HepG2 (cell line): Measurements from ENCODE around the gene DGAT2L6. TPM values are rescaled to one million over a fixed set of nuclear protein-coding genes. Genes with fewer than 3 reads are reported as not detected.

ENCODE experiments used
- ATAC-seq: fragments of 200-7000 bp; cut with Tn5 transposase; 3 replicates; pipeline ENCODE4 v1.9.1; 2020; ENCODE audit warnings: mild to moderate bottlenecking, moderate library complexity
- BruUV-seq: library from RNA; stranded (reverse); fragments of 400-500 nt; replicated peaks from 2 replicates; lab custom pipeline; 2021; lab: Mats Ljungman, UMichigan
- CTCF ChIA-PET: fragments of 300-600 bp; formaldehyde crosslinking; extraction: SDS; loops from one replicate; lab custom pipeline; 2021; ENCODE audit warnings: low total read pairs, inconsistent platforms, low intra/inter-chr PET ratio; lab: Yijun Ruan, JAX
- POLR2A ChIA-PET: fragments of 350-600 bp; sonication (Branson Sonifier 250); formaldehyde crosslinking; loops from one replicate; lab custom pipeline; 2020; ENCODE audit warnings: antibody characterized with exemption, inconsistent platforms; lab: Yijun Ruan, JAX
- DNase-seq: peaks from one replicate; pipeline ENCODE4 v3.0.0-alpha.2; 2015; ENCODE audit warnings: low spot score
- FAIRE-seq: peaks from 3 replicates; lab custom pipeline; 2011; peaks lifted over from hg19 to GRCh38; lab: Jason Lieb, UNC
- H2AFZ ChIP-seq: one replicate; pipeline ENCODE4 v1.6.1; 2011; ENCODE audit warnings: low read length, inconsistent platforms
- H3K27ac ChIP-seq: fragments of 300-600 bp; 3 replicates; pipeline ENCODE4 v1.8.0; 2011; ENCODE audit warnings: mixed run types, mild to moderate bottlenecking, mixed read lengths, low read length, inconsistent platforms; ENCODE audit not compliant: insufficient read depth; ENCODE audit errors: extremely low read length
- H3K27me3 ChIP-seq, 2 experiments: fragments of 200-600 bp in 1 of 2; 2 replicates in 1 of 2; 3 replicates in 1 of 2; pipeline versions ENCODE4 v1.6.0 to v1.8.0; 2011; ENCODE audit warnings: low read length in 2 of 2, mild to moderate bottlenecking in 2 of 2, moderate library complexity in 2 of 2, inconsistent platforms in 1 of 2; ENCODE audit not compliant: insufficient read depth in 2 of 2, control insufficient read depth in 1 of 2
- H3K36me3 ChIP-seq, 2 experiments: fragments of 200-600 bp in 1 of 2; replicated peaks in 1 of 2; 2 replicates in 1 of 2; 3 replicates in 1 of 2; pipeline versions ENCODE4 v1.5.1 to v1.8.0; 2011; ENCODE audit warnings: low read length in 2 of 2, inconsistent platforms in 1 of 2; ENCODE audit not compliant: insufficient read depth in 2 of 2, control insufficient read depth in 1 of 2
- H3K4me1 ChIP-seq: 2 replicates; pipeline ENCODE4 v1.5.1; 2012; ENCODE audit warnings: low read length, inconsistent platforms; ENCODE audit not compliant: insufficient read depth
- H3K4me2 ChIP-seq: 2 replicates; pipeline ENCODE4 v1.6.0; 2011; ENCODE audit warnings: low read depth, low read length, inconsistent platforms
- H3K4me3 ChIP-seq, 3 experiments: fragments of 200-600 bp in 1 of 3; sonication (generic), shearing (Covaris generic) in 1 of 3; replicated peaks in 1 of 3; 2 replicates each; pipeline ENCODE4 v1.5.1; 2011 to 2016; ENCODE audit warnings: low read length in 3 of 3, inconsistent platforms in 2 of 3, low read depth in 2 of 3, mild to moderate bottlenecking in 2 of 3, control low read depth in 1 of 3, mixed read lengths in 1 of 3; ENCODE audit not compliant: insufficient read depth in 1 of 3
- H3K79me2 ChIP-seq: one replicate; pipeline ENCODE4 v1.6.1; 2011; ENCODE audit warnings: low read length, inconsistent platforms; ENCODE audit not compliant: insufficient read depth
- H3K9ac ChIP-seq: 2 replicates; pipeline ENCODE4 v1.6.0; 2011; ENCODE audit warnings: mild to moderate bottlenecking, low read depth, low read length, inconsistent platforms; ENCODE audit not compliant: insufficient read depth
- H3K9me3 ChIP-seq: 2 replicates; pipeline ENCODE4 v1.5.1; 2012; ENCODE audit warnings: mild to moderate bottlenecking, low read length
- H4K20me1 ChIP-seq: 2 replicates; pipeline ENCODE4 v1.6.0; 2011; ENCODE audit warnings: inconsistent platforms, mild to moderate bottlenecking, low read length, moderate library complexity; ENCODE audit not compliant: insufficient read depth
- ATM ChIP-seq: fragments of 450-650 bp; IDR thresholded peaks from 2 replicates; pipeline ENCODE4 v1.7.1; 2017; ENCODE audit warnings: mild to moderate bottlenecking, borderline replicate concordance
- HNRNPUL1 ChIP-seq: fragments of 200-400 bp; formaldehyde crosslinking; IDR thresholded peaks from 2 replicates; pipeline ENCODE4 v1.6.1; 2017; ENCODE audit warnings: low read depth, mild to moderate bottlenecking, low read length, moderate library complexity
- KAT7 ChIP-seq: IDR thresholded peaks from 2 replicates; pipeline ENCODE4 v1.6.1; 2018; ENCODE audit warnings: borderline replicate concordance, missing compliant biosample characterization
- KLF16 ChIP-seq, 2 experiments: sonication (generic) in 1 of 2; formaldehyde crosslinking in 1 of 2; IDR thresholded peaks; 2 replicates each; pipeline versions ENCODE4 v1.6.1 to v1.8.0; 2016 to 2023; ENCODE audit warnings: missing genetic modification reagents in 2 of 2, missing compliant biosample characterization in 1 of 2
- NFATC3 ChIP-seq: sonication (generic); formaldehyde crosslinking; IDR thresholded peaks from 2 replicates; pipeline ENCODE4 v1.5.1; 2020; ENCODE audit warnings: mild to moderate bottlenecking, missing genetic modification reagents
- NR3C1 ChIP-seq: sonication (generic); formaldehyde crosslinking; IDR thresholded peaks from 2 replicates; pipeline ENCODE4 v1.4.0; 2020; ENCODE audit warnings: missing genetic modification reagents
- PRPF4 ChIP-seq: fragments of 200-400 bp; formaldehyde crosslinking; IDR thresholded peaks from 2 replicates; pipeline ENCODE4 v1.6.1; 2016; ENCODE audit warnings: low read length, low read depth; ENCODE audit not compliant: poor library complexity, severe bottlenecking
- RORA ChIP-seq: sonication (generic); formaldehyde crosslinking; IDR thresholded peaks from 2 replicates; pipeline ENCODE4 v1.5.0; 2020; ENCODE audit warnings: mild to moderate bottlenecking, missing genetic modification reagents, moderate library complexity
- ZNF235 ChIP-seq: sonication (generic); formaldehyde crosslinking; IDR thresholded peaks from 2 replicates; pipeline ENCODE4 v1.8.1; 2023; ENCODE audit warnings: mild to moderate bottlenecking, missing genetic modification reagents, borderline replicate concordance
- ZNF44 ChIP-seq: sonication (generic); formaldehyde crosslinking; IDR thresholded peaks from 2 replicates; pipeline ENCODE4 v1.5.1; 2020; ENCODE audit warnings: mild to moderate bottlenecking, missing genetic modification reagents
- ZNF7 ChIP-seq: IDR thresholded peaks from 2 replicates; pipeline ENCODE4 v1.6.1; 2016; ENCODE audit warnings: missing biosample characterization, missing genetic modification reagents
- ZNF878 ChIP-seq: sonication (generic); formaldehyde crosslinking; IDR thresholded peaks from 2 replicates; pipeline ENCODE4 v1.8.1; 2023; ENCODE audit warnings: mild to moderate bottlenecking, missing genetic modification reagents, moderate library complexity
- WGBS: methylation state at CpG from one replicate; pipeline ENCODE4 v1.1.6; 2017; ENCODE audit warnings: low lambda C conversion rate; 5-methylcytosine and 5-hydroxymethylcytosine counted together
- in situ Hi-C: cut with HindIII; loops from 2 replicates; pipeline ENCODE4 v1.10.0; 2017; ENCODE audit warnings: low pct_unique_long_range_greater_than_20kb; ENCODE audit not compliant: extremely low pct_ligation_motif_present
- intact Hi-C: fragments of 100-400 bp; cut with micrococcal nuclease; formaldehyde crosslinking; loops from one replicate; pipeline ENCODE4 v1.10.0; 2022; ENCODE audit not compliant: unreplicated experiment
- polyA plus RNA-seq, 8 experiments: library from polyadenylated mRNA; depleted of rRNA in 3 of 8; stranded (reverse) in 7 of 8; unstranded in 1 of 8; fragments of >200 nt; fragmentation: Illumina TruSeq in 4 of 8; extraction: Trizol in 4 of 8; gene quantifications; 2 replicates each; pipeline versions ENCODE4 v1.2.1 to v1.2.3, GENCODE V29; 2011 to 2016; ENCODE audit warnings: low read depth in 4 of 8, missing spikeins in 1 of 8, mixed read lengths in 1 of 8; ENCODE audit not compliant: insufficient read depth in 1 of 8
- total RNA-seq, 5 experiments: library from RNA; depleted of rRNA; stranded (reverse); fragments of >200 nt; fragmentation: Illumina TruSeq; extraction: Trizol; gene quantifications; 2 replicates each; pipeline ENCODE4 v1.2.3, GENCODE V29; 2016; ENCODE audit warnings: low read depth in 1 of 5
- TF ChIP-seq, protein P1 (sequence below): sonication (generic); formaldehyde crosslinking; IDR thresholded peaks from 2 replicates; pipeline ENCODE4 v1.4.0; 2020; ENCODE audit warnings: missing genetic modification reagents
- TF ChIP-seq, protein P2 (sequence below): sonication (generic); formaldehyde crosslinking; IDR thresholded peaks from 2 replicates; pipeline ENCODE4 v1.4.0; 2020; ENCODE audit warnings: mild to moderate bottlenecking, missing genetic modification reagents
- TF ChIP-seq, protein P3 (sequence below): sonication (generic); formaldehyde crosslinking; conservative IDR thresholded peaks from 2 replicates; pipeline ENCODE4 v1.8.0; 2022; ENCODE audit warnings: mild to moderate bottlenecking, moderate library complexity, missing genetic modification reagents

The DGAT2L6 gene
- total and polyA plus RNA-seq, 2 of the 13 experiments (the other 11 are each of a cell fraction or from before 2014, with no cell fraction given): not detected

DNA sequence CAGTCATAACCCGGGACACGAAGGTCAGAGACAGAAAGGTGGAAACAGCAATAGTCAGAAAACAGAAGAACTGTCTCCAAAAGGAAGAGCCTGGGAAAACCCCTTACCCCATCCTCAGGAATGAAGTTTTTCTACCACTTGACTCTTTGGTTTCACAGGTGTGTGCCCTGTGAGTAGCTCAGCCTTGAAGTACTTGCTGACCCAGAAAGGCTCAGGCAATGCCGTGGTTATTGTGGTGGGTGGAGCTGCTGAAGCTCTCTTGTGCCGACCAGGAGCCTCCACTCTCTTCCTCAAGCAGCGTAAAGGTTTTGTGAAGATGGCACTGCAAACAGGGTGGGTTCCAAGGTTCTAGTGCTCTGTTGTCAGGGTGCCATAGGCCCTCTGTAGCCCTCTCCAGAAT, 24.4 kb downstream of the DGAT2L6 start:
- Histone ChIP-seq H3K4me3 (no peak overlapping the region), H3K27me3 (no peaks in the 10 kb centered on the region; a peak in 1 of 5 replicates), H4K20me1 (no peaks in the 10 kb centered on the region), H3K36me3 (no peaks in the 10 kb centered on the region), H3K4me1 (no peaks in the 10 kb centered on the region), H3K27ac (no peak overlapping the region)
- CTCF ChIA-PET: no interaction called here
- BruUV-seq: no TSS peak
- intact Hi-C loops (no loop called here), in situ Hi-C loops (loop anchor here (10.0 kb wide), 1 partner anchor 63 kb away; the partner anchor contains the start of genes ARR3 and P2RY4)
- DNase-seq: no peak
- TF ChIP-seq HNRNPUL1 (no peak), ZNF44 (no peak)
- TF ChIP-seq, all 625 proteins: peak for 0
- POLR2A ChIA-PET: no interaction called here
- H2AFZ ChIP-seq: no peak overlapping the region
- H3K79me2 ChIP-seq: no peaks in the 10 kb centered on the region
- H3K9ac ChIP-seq: no peak overlapping the region
- 0% methylated on average over 2 of the region's 5 CpGs for WGBS
- no peak for FAIRE-seq
- H3K9me3 ChIP-seq: no peaks in the 10 kb centered on the region
- no peak for ATAC-seq
- H3K4me2 ChIP-seq: no peak overlapping the region

DNA sequence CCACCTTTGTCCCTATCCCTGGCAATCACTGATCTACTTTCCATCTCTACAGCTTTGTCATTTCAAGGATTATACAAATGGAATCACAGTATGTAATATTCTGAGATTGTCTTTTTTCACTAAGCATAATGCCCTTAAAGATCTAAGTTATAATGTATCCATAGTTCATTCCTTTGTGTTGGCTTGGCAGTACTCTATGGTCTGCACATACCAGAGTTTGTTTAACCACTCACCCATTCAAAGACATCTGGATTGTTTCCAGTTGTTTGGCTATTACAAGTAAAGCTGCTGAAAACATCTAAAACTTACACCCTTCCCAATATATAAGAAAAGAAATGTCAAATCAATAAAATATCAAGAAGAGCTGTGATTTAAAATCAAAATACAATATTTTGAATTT, 31.2 kb downstream of the DGAT2L6 start:
- Histone ChIP-seq H3K27me3 (no peaks in the 10 kb centered on the region; a peak in 1 of 5 replicates), H2AFZ (no peak overlapping the region), H3K4me2 (no peak overlapping the region), H3K4me1 (no peaks in the 10 kb centered on the region), H3K4me3 (no peak overlapping the region), H3K9me3 (no peaks in the 10 kb centered on the region), H3K9ac (no peak overlapping the region), H4K20me1 (no peaks in the 10 kb centered on the region), H3K36me3 (no peaks in the 10 kb centered on the region), H3K27ac (no peak overlapping the region), H3K79me2 (no peaks in the 10 kb centered on the region)
- CTCF ChIA-PET: no interaction called here
- in situ Hi-C loops (loop anchor here (10.0 kb wide), 1 partner anchor 56 kb away; the partner anchor contains the start of genes ARR3 and P2RY4), intact Hi-C loops (no loop called here)
- ATAC-seq (no peak), FAIRE-seq (no peak), DNase-seq (no peak)
- POLR2A ChIA-PET: no interaction called here
- BruUV-seq: no TSS peak
- TF ChIP-seq ZNF878 (CRISPR knock-in tag): no peak
- TF ChIP-seq KLF16 (CRISPR knock-in tag; IDR thresholded peaks at IDR 0.05): no peak
- TF ChIP-seq NR3C1 (CRISPR knock-in tag): no peak
- no peak for TF ChIP-seq RORA (CRISPR knock-in tag)
- TF ChIP-seq ZNF7 (CRISPR knock-in tag): no peak
- no peak for TF ChIP-seq ZNF235
- TF ChIP-seq, protein P1, sequence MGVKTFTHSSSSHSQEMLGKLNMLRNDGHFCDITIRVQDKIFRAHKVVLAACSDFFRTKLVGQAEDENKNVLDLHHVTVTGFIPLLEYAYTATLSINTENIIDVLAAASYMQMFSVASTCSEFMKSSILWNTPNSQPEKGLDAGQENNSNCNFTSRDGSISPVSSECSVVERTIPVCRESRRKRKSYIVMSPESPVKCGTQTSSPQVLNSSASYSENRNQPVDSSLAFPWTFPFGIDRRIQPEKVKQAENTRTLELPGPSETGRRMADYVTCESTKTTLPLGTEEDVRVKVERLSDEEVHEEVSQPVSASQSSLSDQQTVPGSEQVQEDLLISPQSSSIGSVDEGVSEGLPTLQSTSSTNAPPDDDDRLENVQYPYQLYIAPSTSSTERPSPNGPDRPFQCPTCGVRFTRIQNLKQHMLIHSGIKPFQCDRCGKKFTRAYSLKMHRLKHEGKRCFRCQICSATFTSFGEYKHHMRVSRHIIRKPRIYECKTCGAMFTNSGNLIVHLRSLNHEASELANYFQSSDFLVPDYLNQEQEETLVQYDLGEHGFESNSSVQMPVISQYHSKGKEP (CRISPR knock-in tag): no peak
- TF ChIP-seq ATM: no peak
- TF ChIP-seq, protein P2, sequence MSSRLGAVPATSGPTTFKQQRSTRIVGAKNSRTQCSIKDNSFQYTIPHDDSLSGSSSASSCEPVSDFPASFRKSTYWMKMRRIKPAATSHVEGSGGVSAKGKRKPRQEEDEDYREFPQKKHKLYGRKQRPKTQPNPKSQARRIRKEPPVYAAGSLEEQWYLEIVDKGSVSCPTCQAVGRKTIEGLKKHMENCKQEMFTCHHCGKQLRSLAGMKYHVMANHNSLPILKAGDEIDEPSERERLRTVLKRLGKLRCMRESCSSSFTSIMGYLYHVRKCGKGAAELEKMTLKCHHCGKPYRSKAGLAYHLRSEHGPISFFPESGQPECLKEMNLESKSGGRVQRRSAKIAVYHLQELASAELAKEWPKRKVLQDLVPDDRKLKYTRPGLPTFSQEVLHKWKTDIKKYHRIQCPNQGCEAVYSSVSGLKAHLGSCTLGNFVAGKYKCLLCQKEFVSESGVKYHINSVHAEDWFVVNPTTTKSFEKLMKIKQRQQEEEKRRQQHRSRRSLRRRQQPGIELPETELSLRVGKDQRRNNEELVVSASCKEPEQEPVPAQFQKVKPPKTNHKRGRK (CRISPR knock-in tag): no peak
- TF ChIP-seq, protein P3, sequence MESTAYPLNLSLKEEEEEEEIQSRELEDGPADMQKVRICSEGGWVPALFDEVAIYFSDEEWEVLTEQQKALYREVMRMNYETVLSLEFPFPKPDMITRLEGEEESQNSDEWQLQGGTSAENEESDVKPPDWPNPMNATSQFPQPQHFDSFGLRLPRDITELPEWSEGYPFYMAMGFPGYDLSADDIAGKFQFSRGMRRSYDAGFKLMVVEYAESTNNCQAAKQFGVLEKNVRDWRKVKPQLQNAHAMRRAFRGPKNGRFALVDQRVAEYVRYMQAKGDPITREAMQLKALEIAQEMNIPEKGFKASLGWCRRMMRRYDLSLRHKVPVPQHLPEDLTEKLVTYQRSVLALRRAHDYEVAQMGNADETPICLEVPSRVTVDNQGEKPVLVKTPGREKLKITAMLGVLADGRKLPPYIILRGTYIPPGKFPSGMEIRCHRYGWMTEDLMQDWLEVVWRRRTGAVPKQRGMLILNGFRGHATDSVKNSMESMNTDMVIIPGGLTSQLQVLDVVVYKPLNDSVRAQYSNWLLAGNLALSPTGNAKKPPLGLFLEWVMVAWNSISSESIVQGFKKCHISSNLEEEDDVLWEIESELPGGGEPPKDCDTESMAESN (CRISPR knock-in tag): no peak
- TF ChIP-seq PRPF4: no peak
- no peak for TF ChIP-seq NFATC3 (CRISPR knock-in tag)
- no peak for TF ChIP-seq KAT7
